ENCODE measurements around the gene NTN4.

NTN4 gene

DNA sequence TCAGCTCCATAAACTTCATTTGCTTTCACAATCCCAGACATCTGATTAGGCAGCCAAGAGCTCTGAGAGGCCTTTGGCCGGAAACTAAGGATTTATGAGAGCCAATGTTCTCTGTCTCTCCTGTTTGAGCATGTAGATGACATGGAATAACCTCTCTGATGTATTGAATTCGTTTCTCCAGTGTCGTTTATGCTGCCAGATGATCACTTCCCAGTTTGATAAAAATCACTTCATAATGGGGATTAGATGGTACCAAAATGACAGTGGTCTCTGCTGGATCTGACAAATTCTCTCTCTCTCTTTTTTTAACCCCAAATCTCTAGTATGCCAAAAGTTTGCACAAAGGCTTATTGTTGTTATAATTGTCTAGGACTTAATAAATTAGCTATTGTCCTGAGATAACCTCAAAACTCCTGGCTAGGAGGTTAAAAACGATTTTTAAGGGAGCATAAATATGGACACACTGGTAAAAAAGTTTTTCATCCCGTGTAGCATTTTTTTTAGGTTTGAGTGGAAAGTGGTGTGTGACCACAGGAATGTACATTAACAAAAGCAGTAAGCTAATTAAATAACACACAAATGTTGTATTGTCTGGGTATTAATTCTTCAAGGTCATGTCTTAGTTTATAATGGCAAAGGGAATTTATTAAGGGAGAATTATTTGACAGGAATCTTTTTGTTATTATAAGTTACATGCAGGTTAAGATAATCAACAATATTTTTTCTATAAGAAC, 156.7 kb downstream of the NTN4 start:
- Histone ChIP-seq H3K27me3 (no peaks in the 10 kb centered on the region), H3K4me1 (peaks cover 13% of the 10 kb centered on the region), H3K4me3 (ENCODE audit: low read depth, low read length) (no peak overlapping the region; the same call in 1 of the 2 replicates), H3K36me3 (no peaks in the 10 kb centered on the region), H3K9me3 (no peaks in the 10 kb centered on the region)
- DNase-seq, result no peak
- TF ChIP-seq, protein P1, sequence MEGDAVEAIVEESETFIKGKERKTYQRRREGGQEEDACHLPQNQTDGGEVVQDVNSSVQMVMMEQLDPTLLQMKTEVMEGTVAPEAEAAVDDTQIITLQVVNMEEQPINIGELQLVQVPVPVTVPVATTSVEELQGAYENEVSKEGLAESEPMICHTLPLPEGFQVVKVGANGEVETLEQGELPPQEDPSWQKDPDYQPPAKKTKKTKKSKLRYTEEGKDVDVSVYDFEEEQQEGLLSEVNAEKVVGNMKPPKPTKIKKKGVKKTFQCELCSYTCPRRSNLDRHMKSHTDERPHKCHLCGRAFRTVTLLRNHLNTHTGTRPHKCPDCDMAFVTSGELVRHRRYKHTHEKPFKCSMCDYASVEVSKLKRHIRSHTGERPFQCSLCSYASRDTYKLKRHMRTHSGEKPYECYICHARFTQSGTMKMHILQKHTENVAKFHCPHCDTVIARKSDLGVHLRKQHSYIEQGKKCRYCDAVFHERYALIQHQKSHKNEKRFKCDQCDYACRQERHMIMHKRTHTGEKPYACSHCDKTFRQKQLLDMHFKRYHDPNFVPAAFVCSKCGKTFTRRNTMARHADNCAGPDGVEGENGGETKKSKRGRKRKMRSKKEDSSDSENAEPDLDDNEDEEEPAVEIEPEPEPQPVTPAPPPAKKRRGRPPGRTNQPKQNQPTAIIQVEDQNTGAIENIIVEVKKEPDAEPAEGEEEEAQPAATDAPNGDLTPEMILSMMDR (IDR thresholded peaks at IDR 0.05; ENCODE audit: low read depth, low read length), result no peak

- TF ChIP-seq, protein P1 (IDR thresholded peaks at IDR 0.05; ENCODE audit: low read depth, low read length), result no peak
- Histone ChIP-seq H3K36me3 (no peaks in the 10 kb centered on the region), H3K4me3 (ENCODE audit: low read depth, low read length) (no peak overlapping the region), H3K4me1 (peaks cover 13% of the 10 kb centered on the region), H3K27me3 (no peaks in the 10 kb centered on the region), H3K9me3 (no peaks in the 10 kb centered on the region)
- DNase-seq, result peak; percentile 29
Measured at GRCh38 chr12:95633049-95633731, 157.4 kb downstream of the NTN4 start.

GRCh38 chr12:95630496-95630895, 160.1 kb downstream of the NTN4 start:
- H3K9me3 ChIP-seq, result no peaks in the 10 kb centered on the region
- peaks cover 13% of the 10 kb centered on the region for H3K4me1 ChIP-seq
- no peak for DNase-seq
- H3K36me3 ChIP-seq, result no peaks in the 10 kb centered on the region
- no peaks in the 10 kb centered on the region for H3K27me3 ChIP-seq
- TF ChIP-seq, protein P1 (IDR thresholded peaks at IDR 0.05; ENCODE audit: low read depth, low read length), result no peak
- no peak overlapping the region for H3K4me3 ChIP-seq (ENCODE audit: low read depth, low read length)

- TF ChIP-seq, protein P1 (IDR thresholded peaks at IDR 0.05; ENCODE audit: low read depth, low read length), result no peak
- Histone ChIP-seq H3K27me3 (no peaks in the 10 kb centered on the region), H3K4me3 (ENCODE audit: low read depth, low read length) (no peak overlapping the region), H3K9me3 (no peaks in the 10 kb centered on the region), H3K36me3 (no peaks in the 10 kb centered on the region), H3K4me1 (peaks cover 5% of the 10 kb centered on the region)
- DNase-seq, result no peak
Measured at GRCh38 chr12:95629392-95629791, 161.2 kb downstream of the NTN4 start.

- DNase-seq, result no peak
- H3K36me3 ChIP-seq, result no peaks in the 10 kb centered on the region
- TF ChIP-seq, protein P1 (IDR thresholded peaks at IDR 0.05; ENCODE audit: low read depth, low read length), result no peak
Measured at GRCh38 chr12:95626854-95627253, 163.7 kb downstream of the NTN4 start.

GRCh38 chr12:95625012-95625411, 165.6 kb downstream of the NTN4 start:
- Histone ChIP-seq H3K36me3 (no peaks in the 10 kb centered on the region), H3K9me3 (no peaks in the 10 kb centered on the region), H3K4me1 (no peaks in the 10 kb centered on the region), H3K27me3 (no peaks in the 10 kb centered on the region), H3K4me3 (ENCODE audit: low read depth, low read length) (no peak overlapping the region)
- DNase-seq, result no peak
- TF ChIP-seq, protein P1 (IDR thresholded peaks at IDR 0.05; ENCODE audit: low read depth, low read length), result no peak

More at GRCh38 chr12:95626854-95627253, 163.7 kb downstream of the NTN4 start:
- no peaks in the 10 kb centered on the region for H3K9me3 ChIP-seq
- H3K4me3 ChIP-seq (ENCODE audit: low read depth, low read length), result no peak overlapping the region
- no peaks in the 10 kb centered on the region for H3K27me3 ChIP-seq
- no peaks in the 10 kb centered on the region for H3K4me1 ChIP-seq

All from BE2C (cell line).